GM12874 (cell line): ENCODE measurements around the gene HK1.

Experiments
- CTCF ChIP-seq: IDR thresholded peaks from 2 replicates; pipeline ENCODE4 v1.5.1; 2011; ENCODE audit warnings: low read depth, mild to moderate bottlenecking, control low read depth, low read length, moderate library complexity; ENCODE audit not compliant: insufficient read depth

Gene HK1

GRCh38 chr10:69367469-69367868 is 89.2 kb downstream of the HK1 start:
- no peak for TF ChIP-seq CTCF

- no peak for TF ChIP-seq CTCF
Measured at GRCh38 chr10:69372126-69372980, 94.1 kb downstream of the HK1 start.

GRCh38 chr10:69374242-69374641 is 95.9 kb downstream of the HK1 start:
- TF ChIP-seq CTCF, result no peak

GRCh38 chr10:69374931-69375306 is 96.6 kb downstream of the HK1 start:
- TF ChIP-seq CTCF, result no peak

GRCh38 chr10:69375307-69376151 is 97.2 kb downstream of the HK1 start:
- no peak for TF ChIP-seq CTCF

GRCh38 chr10:69376662-69377061 is 98.4 kb downstream of the HK1 start:
- no peak for TF ChIP-seq CTCF

GRCh38 chr10:69377191-69377590 is 98.9 kb downstream of the HK1 start:
- TF ChIP-seq CTCF, result no peak
